GM08714 (cell line): ENCODE data around the gene FAM174B.

Experiments used
- H3K4me3 ChIP-seq: fragments of 200-500 bp; sonication (Bioruptor generic); 2 replicates; pipeline ENCODE4 v1.5.1; 2014; ENCODE audit warnings: mild to moderate bottlenecking, low read length, inconsistent platforms
- ZNF274 ChIP-seq: IDR thresholded peaks from 2 replicates; pipeline ENCODE4 v1.6.1; 2012; ENCODE audit warnings: mild to moderate bottlenecking, low read depth, low read length

The FAM174B gene

GRCh38 chr15:92624401-92624991 lies 31.1 kb downstream of the FAM174B start:
- no peak for TF ChIP-seq ZNF274
- no peak overlapping the region for H3K4me3 ChIP-seq

GRCh38 chr15:92623435-92623834 lies 32.1 kb downstream of the FAM174B start:
- H3K4me3 ChIP-seq, result no peak overlapping the region
- TF ChIP-seq ZNF274, result no peak

GRCh38 chr15:92621972-92622533 lies 33.5 kb downstream of the FAM174B start:
- no peak overlapping the region for H3K4me3 ChIP-seq

GRCh38 chr15:92620991-92621390 lies 34.6 kb downstream of the FAM174B start:
- no peak overlapping the region for H3K4me3 ChIP-seq
- TF ChIP-seq ZNF274, result no peak

More at GRCh38 chr15:92621972-92622533, 33.5 kb downstream of the FAM174B start:
- TF ChIP-seq ZNF274, result no peak

GRCh38 chr15:92619145-92620101 lies 36.2 kb downstream of the FAM174B start:
- TF ChIP-seq ZNF274, result no peak
- no peak overlapping the region for H3K4me3 ChIP-seq

- TF ChIP-seq ZNF274, result no peak
- H3K4me3 ChIP-seq, result no peak overlapping the region
These were observed 37.7 kb downstream of the FAM174B start for GRCh38 chr15:92617549-92618520.

- H3K4me3 ChIP-seq, result no peak overlapping the region
- no peak for TF ChIP-seq ZNF274
These were observed 38.7 kb downstream of the FAM174B start for GRCh38 chr15:92616621-92617548.

GRCh38 chr15:92614791-92615785 lies 40.5 kb downstream of the FAM174B start:
- no peak overlapping the region for H3K4me3 ChIP-seq
- no peak for TF ChIP-seq ZNF274

GRCh38 chr15:92614301-92614700 lies 41.3 kb downstream of the FAM174B start:
- H3K4me3 ChIP-seq, result no peak overlapping the region
- TF ChIP-seq ZNF274, result no peak

GRCh38 chr15:92613841-92614240 lies 41.7 kb downstream of the FAM174B start:
- no peak overlapping the region for H3K4me3 ChIP-seq
- no peak for TF ChIP-seq ZNF274

- H3K4me3 ChIP-seq, result no peak overlapping the region
- no peak for TF ChIP-seq ZNF274
These were observed 42.7 kb downstream of the FAM174B start for GRCh38 chr15:92612891-92613290.
